SK-N-SH (cell line): ENCODE results near the gene RABGAP1L. TPM values are rescaled to one million over a fixed set of nuclear protein-coding genes. Genes with fewer than 3 reads are reported as not detected.
"Not testable (repeated sequence)": the region's sequence is repeated elsewhere in the genome, so short reads cannot be mapped to it uniquely, and the experiment has no call there.

Experiments used
- CTCF ChIA-PET: fragments of 300-600, 350-600 bp; formaldehyde crosslinking; extraction: SDS; loops from one replicate; lab custom pipeline; 2021; lab: Yijun Ruan, JAX
- POLR2A ChIA-PET: fragments of 350-600 bp; sonication (Branson Sonifier 250); formaldehyde crosslinking; extraction: SDS; loops from one replicate; lab custom pipeline; 2020; ENCODE audit warnings: antibody characterized with exemption, inconsistent platforms; lab: Yijun Ruan, JAX
- DNase-seq: peaks from one replicate; pipeline ENCODE4 v3.0.0; 2012
- H2AFZ ChIP-seq: fragments of 200-600 bp; sonication (generic); 2 replicates; pipeline ENCODE4 v1.8.1; 2016; ENCODE audit warnings: antibody characterized with exemption, mild to moderate bottlenecking, low read depth
- H3F3A ChIP-seq: fragments of 200-600 bp; sonication (generic); replicated peaks from 2 replicates; pipeline ENCODE3; 2016; ENCODE audit warnings: antibody characterized with exemption, mild to moderate bottlenecking; ENCODE audit not compliant: insufficient read depth
- H3K27ac ChIP-seq, 2 experiments: fragments of 200-500 bp in 1 of 2; fragments of 200-600 bp in 1 of 2; sonication (Bioruptor generic) in 1 of 2; sonication (generic), shearing (Covaris generic) in 1 of 2; 2 replicates each; pipeline versions ENCODE4 v1.5.1 to v1.6.1; 2014 to 2016; ENCODE audit warnings: low read depth in 2 of 2, inconsistent platforms in 1 of 2, low read length in 1 of 2, mild to moderate bottlenecking in 1 of 2, mixed read lengths in 1 of 2
- H3K27me3 ChIP-seq: fragments of 200-600 bp; sonication (generic), shearing (Covaris generic); 2 replicates; pipeline ENCODE4 v1.6.1; 2016; ENCODE audit warnings: mixed run types; ENCODE audit not compliant: insufficient read depth
- H3K36me3 ChIP-seq, 2 experiments: fragments of 200-500 bp in 1 of 2; fragments of 200-600 bp in 1 of 2; sonication (Bioruptor generic) in 1 of 2; sonication (generic) in 1 of 2; replicated peaks in 1 of 2; 2 replicates each; pipeline versions ENCODE3 to v1.5.1; 2014 to 2016; ENCODE audit warnings: low read length in 1 of 2, mild to moderate bottlenecking in 1 of 2; ENCODE audit not compliant: insufficient read depth in 2 of 2, control insufficient read depth in 1 of 2
- H3K4me1 ChIP-seq, 2 experiments: fragments of 200-500 bp in 1 of 2; fragments of 200-600 bp in 1 of 2; sonication (Bioruptor generic) in 1 of 2; sonication (generic), shearing (Covaris generic) in 1 of 2; 2 replicates each; pipeline versions ENCODE4 v1.5.1 to v1.6.1; 2014 to 2016; ENCODE audit warnings: low read depth in 1 of 2, low read length in 1 of 2, mixed run types in 1 of 2; ENCODE audit not compliant: insufficient read depth in 2 of 2, control insufficient read depth in 1 of 2
- H3K4me2 ChIP-seq: fragments of 200-600 bp; sonication (generic), shearing (Covaris generic); 2 replicates; pipeline ENCODE4 v1.6.1; 2017; ENCODE audit warnings: mixed run types
- H3K4me3 ChIP-seq, 2 experiments: fragments of 200-500 bp in 1 of 2; fragments of 200-600 bp in 1 of 2; sonication (Bioruptor generic) in 1 of 2; sonication (generic), shearing (Covaris generic) in 1 of 2; 2 replicates each; pipeline versions ENCODE4 v1.5.1 to v1.8.1; 2014 to 2016; ENCODE audit warnings: low read depth in 2 of 2, inconsistent platforms in 1 of 2, low read length in 1 of 2, mild to moderate bottlenecking in 1 of 2, mixed read lengths in 1 of 2, moderate library complexity in 1 of 2
- H3K79me2 ChIP-seq: fragments of 200-600 bp; sonication (generic); 2 replicates; pipeline ENCODE4 v1.8.1; 2017; ENCODE audit warnings: mild to moderate bottlenecking; ENCODE audit not compliant: insufficient read depth
- H3K9ac ChIP-seq: fragments of 200-600 bp; sonication (generic); 2 replicates; pipeline ENCODE4 v1.6.1; 2017; ENCODE audit warnings: mixed run types
- H3K9me2 ChIP-seq: fragments of 200-600 bp; sonication (generic); 2 replicates; pipeline ENCODE4 v1.6.1; 2017; ENCODE audit warnings: mixed run types
- H3K9me3 ChIP-seq: fragments of 200-600 bp; sonication (generic); 2 replicates; pipeline ENCODE4 v1.6.1; 2017; ENCODE audit warnings: mixed run types, mild to moderate bottlenecking, moderate library complexity
- H4K20me1 ChIP-seq: fragments of 200-600 bp; sonication (generic); 2 replicates; pipeline ENCODE4 v1.6.1; 2017; ENCODE audit warnings: mild to moderate bottlenecking, mixed run types; ENCODE audit not compliant: insufficient read depth
- MXI1 ChIP-seq: IDR thresholded peaks from 2 replicates; pipeline ENCODE4 v1.6.1; 2012; ENCODE audit warnings: mild to moderate bottlenecking, low read depth, low read length, improper control_type of control experiment
- RXRA ChIP-seq: IDR thresholded peaks from 2 replicates; pipeline ENCODE4 v1.4.0; 2012; ENCODE audit warnings: low read depth, mild to moderate bottlenecking, borderline replicate concordance
- YY1 ChIP-seq: IDR thresholded peaks from 2 replicates; pipeline ENCODE4 v1.4.0; 2012; ENCODE audit warnings: low read depth, mild to moderate bottlenecking
- WGBS: methylation state at CpG from one replicate; pipeline ENCODE4 v1.1.6; 2017; ENCODE audit warnings: low lambda C conversion rate; 5-methylcytosine and 5-hydroxymethylcytosine counted together
- polyA plus RNA-seq, 3 experiments: library from polyadenylated mRNA; depleted of rRNA; stranded (reverse); fragments of >200 nt; gene quantifications; 2 replicates each; pipeline ENCODE4 v1.2.3, GENCODE V29; 2012
- TF ChIP-seq, protein P1 (sequence below): IDR thresholded peaks from 2 replicates; pipeline ENCODE4 v1.6.1; 2012; ENCODE audit warnings: mild to moderate bottlenecking, low read depth, low read length, moderate library complexity
- TF ChIP-seq, protein P2 (sequence below): IDR thresholded peaks from 2 replicates; pipeline ENCODE4 v1.4.0; 2012; ENCODE audit warnings: low read depth, borderline replicate concordance

The RABGAP1L gene
- polyA plus RNA-seq, 1 of the 3 experiments (the other 2 are of a cell fraction) = 7.2 TPM

DNA sequence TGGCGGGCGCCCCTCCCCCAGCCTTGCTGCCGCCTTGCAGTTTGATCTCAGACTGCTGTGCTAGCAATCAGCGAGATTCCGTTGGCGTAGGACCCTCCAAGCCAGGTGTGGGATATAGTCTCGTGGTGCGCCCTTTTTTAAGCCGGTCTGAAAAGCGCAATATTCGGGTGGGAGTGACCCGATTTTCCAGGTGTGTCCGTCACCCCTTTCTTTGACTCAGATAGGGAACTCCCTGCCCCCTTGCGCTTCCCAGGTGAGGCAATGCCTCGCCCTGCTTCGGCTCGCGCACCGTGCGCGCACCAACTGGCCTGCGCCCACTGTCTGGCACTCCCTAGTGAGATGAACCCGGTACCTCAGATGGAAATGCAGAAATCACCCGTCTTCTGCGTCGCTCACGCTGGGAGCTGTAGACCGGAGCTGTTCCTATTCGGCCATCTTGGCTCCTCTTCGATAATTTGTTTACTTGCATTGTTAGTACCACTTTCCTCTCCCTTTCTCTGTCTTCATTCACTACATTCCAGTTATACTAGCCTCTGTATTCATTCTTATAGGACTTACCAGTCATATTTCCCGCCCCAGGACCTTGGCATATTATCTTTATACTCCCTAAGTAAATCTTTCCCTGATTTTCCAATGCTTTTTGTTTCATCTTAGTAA is 79.7 kb downstream of the RABGAP1L start:
- 85% methylated on average over 18 of the region's 31 CpGs for WGBS

DNA sequence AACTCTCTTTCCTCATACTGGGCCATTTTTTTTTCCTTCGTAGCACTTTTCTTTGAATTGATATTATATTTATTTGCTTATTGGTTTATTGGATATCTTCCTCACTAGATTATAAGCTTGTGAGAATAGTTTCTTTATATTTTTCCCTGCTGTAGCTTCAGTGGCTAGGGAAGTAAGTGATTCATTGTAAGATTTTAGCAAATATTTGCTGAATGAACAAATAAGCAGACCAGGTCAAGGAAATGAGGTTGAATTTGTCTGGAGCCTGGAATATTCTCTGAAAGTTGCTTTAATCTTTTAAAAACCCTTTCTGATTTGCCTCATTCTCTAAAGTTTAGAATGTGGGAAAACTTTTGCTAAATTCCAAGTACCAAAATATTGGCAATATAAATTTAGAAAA is 80.2 kb downstream of the RABGAP1L start:
- Histone ChIP-seq H2AFZ (no peak overlapping the region), H3K36me3 (peaks cover 5 to 7% of the 10 kb centered on the region in 2 experiments), H3K9ac (no peak overlapping the region), H3K27ac (no peak overlapping the region), H4K20me1 (no peaks in the 10 kb centered on the region), H3K9me2 (no peaks in the 10 kb centered on the region), H3K4me2 (no peak overlapping the region), H3K9me3 (no peaks in the 10 kb centered on the region), H3K4me3 (no peak overlapping the region), H3K79me2 (no peaks in the 10 kb centered on the region), H3K4me1 (no peaks in the 10 kb centered on the region; a peak in 1 of 4 replicates), H3F3A (no peaks in the 10 kb centered on the region), H3K27me3 (no peaks in the 10 kb centered on the region)
- ChIA-PET POLR2A (no interaction called here), CTCF (interaction anchor here (1.7 kb wide), 1 partner anchor 504 kb away, joined by 6 read pairs; no protein-coding TSS in a partner anchor)
- TF ChIP-seq RXRA (no peak), MXI1 (no peak), YY1 (no peak)
- TF ChIP-seq, protein P1, sequence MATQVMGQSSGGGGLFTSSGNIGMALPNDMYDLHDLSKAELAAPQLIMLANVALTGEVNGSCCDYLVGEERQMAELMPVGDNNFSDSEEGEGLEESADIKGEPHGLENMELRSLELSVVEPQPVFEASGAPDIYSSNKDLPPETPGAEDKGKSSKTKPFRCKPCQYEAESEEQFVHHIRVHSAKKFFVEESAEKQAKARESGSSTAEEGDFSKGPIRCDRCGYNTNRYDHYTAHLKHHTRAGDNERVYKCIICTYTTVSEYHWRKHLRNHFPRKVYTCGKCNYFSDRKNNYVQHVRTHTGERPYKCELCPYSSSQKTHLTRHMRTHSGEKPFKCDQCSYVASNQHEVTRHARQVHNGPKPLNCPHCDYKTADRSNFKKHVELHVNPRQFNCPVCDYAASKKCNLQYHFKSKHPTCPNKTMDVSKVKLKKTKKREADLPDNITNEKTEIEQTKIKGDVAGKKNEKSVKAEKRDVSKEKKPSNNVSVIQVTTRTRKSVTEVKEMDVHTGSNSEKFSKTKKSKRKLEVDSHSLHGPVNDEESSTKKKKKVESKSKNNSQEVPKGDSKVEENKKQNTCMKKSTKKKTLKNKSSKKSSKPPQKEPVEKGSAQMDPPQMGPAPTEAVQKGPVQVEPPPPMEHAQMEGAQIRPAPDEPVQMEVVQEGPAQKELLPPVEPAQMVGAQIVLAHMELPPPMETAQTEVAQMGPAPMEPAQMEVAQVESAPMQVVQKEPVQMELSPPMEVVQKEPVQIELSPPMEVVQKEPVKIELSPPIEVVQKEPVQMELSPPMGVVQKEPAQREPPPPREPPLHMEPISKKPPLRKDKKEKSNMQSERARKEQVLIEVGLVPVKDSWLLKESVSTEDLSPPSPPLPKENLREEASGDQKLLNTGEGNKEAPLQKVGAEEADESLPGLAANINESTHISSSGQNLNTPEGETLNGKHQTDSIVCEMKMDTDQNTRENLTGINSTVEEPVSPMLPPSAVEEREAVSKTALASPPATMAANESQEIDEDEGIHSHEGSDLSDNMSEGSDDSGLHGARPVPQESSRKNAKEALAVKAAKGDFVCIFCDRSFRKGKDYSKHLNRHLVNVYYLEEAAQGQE = no peak
- WGBS = 81% methylated on average over 1 of the region's 1 CpG
- DNase-seq = no peak

More for the DNA sequence above, 79.7 kb downstream of the RABGAP1L start:
- DNase-seq, POLR2A ChIA-PET, H3K27me3 ChIP-seq, H3K9me3 ChIP-seq, H3K79me2 ChIP-seq, H3K4me2 ChIP-seq, H3K4me1 ChIP-seq, H2AFZ ChIP-seq, H3K4me3 ChIP-seq, H3K9me2 ChIP-seq, H3K27ac ChIP-seq, H4K20me1 ChIP-seq, H3K36me3 ChIP-seq, H3F3A ChIP-seq, H3K9ac ChIP-seq: not testable (repeated sequence)
- CTCF ChIA-PET = interaction anchor here (1.7 kb wide), 1 partner anchor 505 kb away, joined by 6 read pairs; no protein-coding TSS in a partner anchor

DNA sequence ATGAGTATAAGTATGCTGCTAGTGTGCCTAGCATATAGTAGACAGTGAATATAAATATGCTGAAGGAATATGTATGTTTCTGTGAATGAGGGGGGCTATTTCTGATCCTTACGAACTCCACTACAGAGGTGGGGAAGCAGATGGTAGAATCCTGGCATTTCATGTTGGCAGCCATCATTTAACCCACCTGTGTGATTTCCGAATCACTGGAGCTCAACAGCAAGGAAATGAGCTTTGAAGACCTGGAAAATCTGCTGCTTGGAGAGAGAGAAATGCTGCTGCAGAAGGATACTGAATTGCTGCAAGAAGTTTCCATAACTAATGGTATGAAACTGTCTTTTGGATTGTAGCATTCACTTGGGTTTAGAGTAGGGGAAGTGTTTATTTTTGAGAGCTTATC is 83.5 kb downstream of the RABGAP1L start:
- H3F3A ChIP-seq = no peaks in the 10 kb centered on the region
- TF ChIP-seq, protein P2, sequence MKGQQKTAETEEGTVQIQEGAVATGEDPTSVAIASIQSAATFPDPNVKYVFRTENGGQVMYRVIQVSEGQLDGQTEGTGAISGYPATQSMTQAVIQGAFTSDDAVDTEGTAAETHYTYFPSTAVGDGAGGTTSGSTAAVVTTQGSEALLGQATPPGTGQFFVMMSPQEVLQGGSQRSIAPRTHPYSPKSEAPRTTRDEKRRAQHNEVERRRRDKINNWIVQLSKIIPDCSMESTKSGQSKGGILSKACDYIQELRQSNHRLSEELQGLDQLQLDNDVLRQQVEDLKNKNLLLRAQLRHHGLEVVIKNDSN = no peak
- no peaks in the 10 kb centered on the region for H3K79me2 ChIP-seq
- H3K27ac ChIP-seq = no peak overlapping the region
- CTCF ChIA-PET = interaction anchor here (0.6 to 1.2 kb wide), 2 partner anchors 14 to 489 kb away, joined by 3 to 4 read pairs; no protein-coding TSS in a partner anchor
- POLR2A ChIA-PET = no interaction called here
- no peak overlapping the region for H3K9ac ChIP-seq
- peaks cover 7 to 16% of the 10 kb centered on the region in 2 experiments for H3K36me3 ChIP-seq
- no peaks in the 10 kb centered on the region for H3K9me2 ChIP-seq
- DNase-seq = no peak
- H3K4me1 ChIP-seq = no peaks in the 10 kb centered on the region; a peak in 1 of 4 replicates
- H4K20me1 ChIP-seq = no peaks in the 10 kb centered on the region
- H2AFZ ChIP-seq = no peak overlapping the region
- no peak overlapping the region for H3K4me3 ChIP-seq
- no peaks in the 10 kb centered on the region for H3K27me3 ChIP-seq
- 100% methylated on average over 2 of the region's 2 CpGs for whole genome bisulfite sequencing
- no peak overlapping the region for H3K4me2 ChIP-seq
- no peaks in the 10 kb centered on the region for H3K9me3 ChIP-seq
